ENCODE measurements around the gene RCAN1. TPM values are rescaled to one million over a fixed set of nuclear protein-coding genes. Genes with fewer than 3 reads are reported as not detected.

RCAN1 gene
- total RNA-seq, 1 experiment from 2014 or later = 66.9 TPM

- peak; percentile 40 for DNase-seq (ENCODE audit: low read depth)
Measured at GRCh38 chr21:34599534-34600101, 15.3 kb downstream of the RCAN1 start.

DNA sequence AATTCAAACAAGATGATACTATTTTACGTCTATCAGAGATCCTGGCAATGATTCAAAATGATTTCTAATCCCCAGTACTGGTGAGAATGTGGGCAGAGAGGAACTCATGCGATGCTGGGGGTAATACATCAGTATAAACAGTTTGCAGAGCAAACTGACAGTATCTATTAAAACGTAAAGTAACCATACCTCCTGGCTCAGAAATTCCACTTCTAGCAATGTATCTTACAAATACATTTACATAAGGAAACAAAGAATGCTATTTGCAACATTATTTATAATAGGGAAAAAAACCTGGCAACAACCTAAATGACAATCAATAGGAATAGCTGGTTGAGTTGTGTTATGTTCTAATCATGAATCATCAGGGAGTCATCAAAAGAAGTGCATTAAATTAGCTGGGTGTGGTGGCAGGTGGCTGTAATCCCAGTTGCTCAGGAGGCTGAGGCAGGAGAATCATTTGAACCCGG is 15.9 kb downstream of the RCAN1 start:
- DNase-seq (ENCODE audit: low read depth) = peak; percentile 56

DNA sequence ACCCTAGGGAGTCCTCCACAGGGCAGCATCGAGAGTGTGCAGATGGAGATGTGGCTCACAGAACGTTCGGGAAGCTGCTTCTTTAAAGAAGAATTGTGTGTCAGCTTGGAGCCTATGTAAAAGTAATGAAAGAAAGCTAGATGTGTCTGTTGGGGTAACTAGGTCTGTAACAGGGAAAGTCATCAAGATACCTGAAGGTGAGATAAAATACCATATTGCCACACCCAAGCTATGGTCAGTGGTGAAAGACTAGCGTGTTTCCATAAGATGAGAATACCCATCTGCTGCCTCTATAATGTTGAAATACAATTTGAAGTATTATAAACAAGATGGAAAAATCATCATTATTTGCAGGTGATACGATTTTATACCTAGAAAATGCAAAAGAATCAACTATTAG is 17.5 kb downstream of the RCAN1 start:
- no peak for DNase-seq (ENCODE audit: low read depth)

DNA sequence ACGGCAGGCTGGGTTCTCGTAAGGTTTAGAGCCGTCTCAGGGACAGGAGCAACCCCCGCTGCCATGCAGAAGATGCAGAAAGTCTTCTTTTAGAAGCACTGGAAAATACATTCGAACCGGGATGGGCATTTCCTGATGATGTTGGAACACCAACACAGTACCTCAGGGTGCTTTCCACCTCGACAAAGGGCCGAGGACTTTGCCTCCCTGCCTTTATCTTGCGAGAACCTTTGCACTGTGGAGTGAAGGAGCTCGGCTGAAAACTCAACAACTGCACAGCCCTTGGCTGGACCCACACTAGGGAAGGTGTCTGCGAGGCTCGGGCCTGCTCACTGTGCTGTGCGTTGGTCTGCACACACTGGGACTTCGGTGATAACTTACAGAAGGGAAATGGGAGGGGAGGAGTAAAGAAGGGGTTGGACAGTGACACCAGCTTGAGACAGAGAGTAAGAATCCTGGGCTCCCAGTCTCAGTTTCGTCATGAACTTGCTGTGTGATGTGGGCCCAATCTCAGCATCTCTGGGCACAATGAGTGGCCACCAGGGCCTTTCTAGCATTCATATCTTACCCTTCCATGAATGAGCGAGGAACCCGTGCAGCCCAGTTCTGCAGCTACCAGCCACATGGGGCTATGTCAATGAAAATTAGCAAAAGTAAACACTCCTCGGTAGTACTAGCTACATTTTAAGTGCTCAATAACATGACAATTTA is 18.2 kb downstream of the RCAN1 start:
- DNase-seq (ENCODE audit: low read depth) = no peak

- DNase-seq (ENCODE audit: low read depth) = no peak
Measured at GRCh38 chr21:34595457-34595856, 19.5 kb downstream of the RCAN1 start.

- no peak for DNase-seq (ENCODE audit: low read depth)
Measured at GRCh38 chr21:34594566-34595234, 20.2 kb downstream of the RCAN1 start.

- no peak for DNase-seq (ENCODE audit: low read depth)
Measured at GRCh38 chr21:34593954-34594531, 20.9 kb downstream of the RCAN1 start.

DNA sequence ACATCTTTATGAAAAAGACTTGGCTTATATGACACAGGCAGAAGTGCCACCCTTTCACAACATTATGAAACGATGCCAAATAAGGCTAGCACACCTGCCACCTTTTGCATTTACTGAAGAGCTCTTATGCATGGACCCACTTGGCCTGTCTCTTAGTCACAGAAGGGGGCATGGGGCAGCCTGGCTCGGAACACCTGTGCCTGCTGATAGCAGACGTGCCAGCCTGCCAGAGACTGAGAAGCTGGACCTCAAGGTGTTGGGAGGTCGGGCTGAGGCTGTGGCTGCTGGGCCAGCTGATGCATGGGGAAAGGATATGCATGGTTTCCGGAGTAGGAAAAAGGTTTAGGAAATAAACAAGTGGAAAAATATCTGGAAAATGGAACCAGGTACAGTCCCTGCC is 21.5 kb downstream of the RCAN1 start:
- no peak for DNase-seq (ENCODE audit: low read depth)

DNA sequence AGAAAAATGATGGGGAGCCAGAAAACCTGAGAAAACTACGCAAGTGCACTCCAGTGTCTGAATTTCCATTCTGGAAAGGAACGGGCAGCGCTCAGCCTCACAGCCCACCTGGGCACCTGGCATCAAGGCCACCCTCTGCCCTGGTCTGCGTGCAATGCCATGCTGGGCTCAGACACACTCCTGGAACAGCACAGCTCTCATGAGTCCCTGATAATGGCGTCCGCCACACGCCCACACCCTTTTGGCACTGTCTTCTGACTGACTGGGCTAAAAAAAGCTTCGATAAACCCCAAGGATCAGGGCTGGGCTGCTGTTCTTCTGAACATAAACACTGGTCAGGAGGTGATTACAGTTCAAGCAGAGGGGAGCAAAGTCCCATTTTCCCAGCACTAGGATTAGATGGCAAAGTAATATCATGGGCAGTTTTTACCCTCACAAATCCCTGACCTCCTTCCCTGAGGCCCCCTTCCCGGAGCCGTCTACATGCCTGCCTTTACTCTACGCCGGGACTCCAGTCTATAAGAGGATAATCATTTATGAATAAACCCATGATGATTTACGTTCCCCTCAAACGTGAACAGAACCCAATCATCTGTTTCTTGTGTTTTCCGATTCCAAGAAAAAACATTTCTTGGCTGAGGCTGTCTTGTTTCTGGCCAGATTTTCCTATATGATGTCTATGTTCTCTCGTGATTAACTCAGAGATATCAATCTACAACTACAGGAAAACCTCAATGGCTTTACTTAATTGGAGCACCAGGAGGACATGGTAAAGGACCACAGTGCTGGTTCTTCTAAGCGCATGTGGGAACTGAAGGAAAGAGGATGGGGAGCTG is 22.6 kb downstream of the RCAN1 start:
- no peak for DNase-seq (ENCODE audit: low read depth)

DNA sequence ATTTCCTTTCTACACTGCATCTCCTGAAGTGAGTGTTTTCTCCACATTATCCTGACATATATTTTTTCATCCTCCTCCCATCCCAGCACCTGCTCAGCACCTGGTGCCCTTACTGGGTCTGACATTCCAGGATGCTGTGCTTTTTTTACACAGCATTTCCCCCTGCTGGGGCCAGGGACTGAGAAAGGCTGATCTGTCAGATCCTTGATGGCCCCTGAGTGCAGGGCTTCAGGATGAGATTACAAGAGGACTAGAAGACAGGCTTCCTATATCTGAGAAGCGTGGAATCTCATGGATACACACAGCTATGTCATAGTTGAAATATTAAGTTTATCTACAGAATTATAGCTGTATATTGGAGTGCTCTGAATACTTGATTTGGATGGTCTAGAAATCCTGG is 24.4 kb downstream of the RCAN1 start:
- DNase-seq (ENCODE audit: low read depth) = no peak

GRCh38 chr21:34589511-34590282 is 25.2 kb downstream of the RCAN1 start:
- DNase-seq (ENCODE audit: low read depth) = no peak

DNA sequence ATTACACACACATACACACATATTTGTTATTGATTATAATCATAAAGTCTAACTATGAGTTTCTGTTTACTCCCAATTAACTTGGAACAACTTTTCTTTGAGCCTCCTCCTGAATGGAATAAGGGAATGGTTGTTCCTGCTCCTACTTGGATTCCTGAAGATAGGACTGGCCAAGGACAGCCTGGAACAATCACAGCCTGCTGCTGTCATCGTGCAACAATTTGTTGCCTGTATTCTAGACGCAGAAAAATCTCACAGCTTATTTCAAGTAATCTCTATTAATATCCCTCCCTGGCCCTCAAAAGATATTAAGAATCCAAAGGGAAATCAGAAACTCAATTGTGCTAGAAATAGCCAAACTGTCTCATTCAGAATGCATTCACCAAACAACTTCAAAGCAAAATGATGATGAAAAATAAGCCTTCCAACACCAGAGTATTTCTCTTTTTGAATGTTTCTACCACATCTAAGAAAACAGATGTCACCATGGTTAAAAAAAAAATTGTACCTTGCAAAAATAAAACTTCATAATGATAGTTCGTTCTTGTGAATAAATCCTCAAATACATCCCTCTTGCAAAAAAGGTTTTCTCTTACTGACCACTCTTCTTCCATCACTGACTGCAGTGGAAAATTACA is 30.9 kb downstream of the RCAN1 start:
- no peak for DNase-seq (ENCODE audit: low read depth)

- peak; percentile 41 for DNase-seq (ENCODE audit: low read depth)
Measured at GRCh38 chr21:34582506-34583150, 32.3 kb downstream of the RCAN1 start.

DNA sequence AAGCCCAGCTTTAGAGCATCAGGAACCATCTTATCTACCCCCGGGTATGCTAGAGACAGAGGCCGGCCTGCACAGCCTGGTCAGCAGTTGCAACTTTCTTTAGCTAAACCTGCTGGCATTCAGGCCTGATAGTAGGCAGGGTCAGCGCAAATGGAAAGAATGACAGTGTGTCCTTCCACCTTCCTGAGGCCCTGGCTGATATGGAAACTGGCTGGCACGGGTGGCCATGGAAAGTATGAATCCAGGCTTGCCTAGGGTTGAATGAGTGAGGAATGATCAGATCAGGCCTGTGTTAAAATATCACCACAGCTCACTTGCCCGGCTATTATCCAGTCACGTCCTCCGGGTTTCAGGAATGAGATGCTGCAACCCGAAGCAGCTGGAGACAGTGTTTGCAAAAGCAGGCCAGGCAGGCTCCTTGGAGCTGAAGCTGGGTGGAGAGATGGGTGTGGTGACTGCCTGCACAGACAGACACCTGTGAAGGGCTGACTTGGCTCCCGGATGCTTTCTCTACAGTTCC is 34.7 kb downstream of the RCAN1 start:
- DNase-seq (ENCODE audit: low read depth) = no peak

- peak; percentile 25 for DNase-seq (ENCODE audit: low read depth)
Measured at GRCh38 chr21:34579411-34579810, 35.5 kb downstream of the RCAN1 start.

- DNase-seq (ENCODE audit: low read depth) = no peak
Measured at GRCh38 chr21:34576041-34576511, 38.8 kb downstream of the RCAN1 start.

GRCh38 chr21:34574601-34575529 is 40.0 kb downstream of the RCAN1 start:
- DNase-seq (ENCODE audit: low read depth) = no peak

DNA sequence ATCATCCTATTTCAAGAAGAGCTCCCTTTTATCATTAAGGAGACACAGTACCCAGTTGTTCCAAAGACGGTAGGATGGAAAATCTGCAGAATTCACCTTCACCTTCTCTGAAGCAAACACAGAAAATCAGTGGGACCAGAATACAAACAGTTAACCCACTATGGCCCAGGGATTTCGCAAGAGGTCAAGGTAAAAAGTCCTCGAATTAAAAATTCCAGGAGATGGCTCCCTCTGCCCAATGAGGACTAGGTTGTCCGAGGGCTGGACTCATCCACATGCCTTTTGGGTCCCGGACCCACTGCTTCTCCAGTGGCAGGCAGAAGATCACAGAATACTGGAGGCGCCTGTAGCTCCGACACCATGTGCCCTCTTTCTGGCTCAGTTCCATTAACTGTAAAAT is 42.9 kb downstream of the RCAN1 start:
- DNase-seq (ENCODE audit: low read depth) = no peak

Data from Daoy (cell line).